GM12878 (cell line): ENCODE data around the gene TEKT5. TPM values are rescaled to one million over a fixed set of nuclear protein-coding genes. Genes with fewer than 3 reads are reported as not detected.

Experiments
- ATAC-seq: fragments of 200-7000 bp; cut with Tn5 transposase; 3 replicates; pipeline ENCODE4 v1.9.1; 2020; ENCODE audit warnings: mild to moderate bottlenecking, moderate library complexity
- BruUV-seq: library from RNA; stranded (reverse); fragments of 400-500 nt; replicated peaks from 2 replicates; lab custom pipeline; 2021; lab: Mats Ljungman, UMichigan
- CTCF ChIA-PET: fragments of 300-600 bp; sonication (Branson Sonifier 250); formaldehyde crosslinking; extraction: SDS; loops from one replicate; lab custom pipeline; 2021; ENCODE audit warnings: inconsistent platforms; lab: Yijun Ruan, JAX
- POLR2A ChIA-PET: fragments of 350-600 bp; formaldehyde crosslinking; extraction: SDS; loops from one replicate; lab custom pipeline; 2021; ENCODE audit warnings: inconsistent platforms; lab: Charles Lee
- RAD21 ChIA-PET: fragments of 300-600 bp; sonication (Branson Sonifier 250); formaldehyde crosslinking; loops from one replicate; lab custom pipeline; 2023; ENCODE audit warnings: antibody characterized with exemption; ENCODE audit not compliant: unreplicated experiment; lab: Charles Lee
- SMC1A ChIA-PET: fragments of 300-600 bp; sonication (Branson Sonifier 250); formaldehyde crosslinking; loops from one replicate; lab custom pipeline; 2023; ENCODE audit not compliant: unreplicated experiment, uncharacterized antibody; lab: Charles Lee
- DNase-seq: peaks from one replicate; pipeline ENCODE4 v3.0.0-alpha.2; 2011; ENCODE audit warnings: low read depth, low spot score
- FAIRE-seq: peaks from 3 replicates; lab custom pipeline; 2011; peaks lifted over from hg19 to GRCh38; lab: Jason Lieb, UNC
- H2AFZ ChIP-seq: 2 replicates; pipeline ENCODE4 v1.6.0; 2011; ENCODE audit warnings: low read depth, low read length, control low read depth; ENCODE audit not compliant: control insufficient read depth
- H3K27ac ChIP-seq: 2 replicates; pipeline ENCODE4 v1.5.1; 2011; ENCODE audit warnings: control low read depth; ENCODE audit not compliant: control insufficient read depth, insufficient read depth
- H3K27me3 ChIP-seq, 2 experiments: replicated peaks in 1 of 2; 2 replicates each; pipeline versions ENCODE4 v1.6.0 to v1.6.1; 2011; ENCODE audit warnings: low read length in 1 of 2; ENCODE audit not compliant: control insufficient read depth in 2 of 2, insufficient read depth in 2 of 2
- H3K36me3 ChIP-seq, 2 experiments: 2 replicates each; pipeline ENCODE4 v1.5.1; 2011; ENCODE audit warnings: low read length in 1 of 2; ENCODE audit not compliant: control insufficient read depth in 2 of 2, insufficient read depth in 2 of 2
- H3K4me1 ChIP-seq: 2 replicates; pipeline ENCODE4 v1.6.1; 2011; ENCODE audit warnings: mild to moderate bottlenecking, low read length, moderate library complexity, mixed read lengths; ENCODE audit not compliant: control insufficient read depth, insufficient read depth
- H3K4me2 ChIP-seq: 2 replicates; pipeline ENCODE4 v1.6.0; 2011; ENCODE audit warnings: control low read depth; ENCODE audit not compliant: control insufficient read depth, insufficient read depth
- H3K4me3 ChIP-seq: fragments of 200-600 bp; sonication (generic); 2 replicates; pipeline ENCODE4 v1.5.1; 2016
- H3K79me2 ChIP-seq: 2 replicates; pipeline ENCODE4 v1.6.0; 2011; ENCODE audit warnings: low read length; ENCODE audit not compliant: control insufficient read depth, insufficient read depth
- H3K9ac ChIP-seq: 2 replicates; pipeline ENCODE4 v1.8.0; 2011; ENCODE audit warnings: low read length, control low read depth, mixed read lengths; ENCODE audit not compliant: control insufficient read depth, insufficient read depth
- H3K9me3 ChIP-seq: replicated peaks from 3 replicates; pipeline ENCODE4 v1.5.1; 2011; ENCODE audit warnings: mild to moderate bottlenecking, low read length; ENCODE audit not compliant: control insufficient read depth, insufficient read depth
- H4K20me1 ChIP-seq: 2 replicates; pipeline ENCODE4 v1.6.0; 2011; ENCODE audit not compliant: control insufficient read depth, insufficient read depth
- RAD51 ChIP-seq: fragments of 450-650 bp; IDR thresholded peaks from 2 replicates; pipeline ENCODE4 v1.6.1; 2016; ENCODE audit warnings: moderate library complexity, mild to moderate bottlenecking, inconsistent platforms
- SRF ChIP-seq, 2 experiments: IDR thresholded peaks; 2 replicates each; pipeline ENCODE4 v1.6.1; 2011; ENCODE audit warnings: low read depth in 2 of 2, low read length in 2 of 2, mild to moderate bottlenecking in 1 of 2, moderate library complexity in 1 of 2
- ZNF592 ChIP-seq: fragments of 450-650 bp; IDR thresholded peaks from 2 replicates; pipeline ENCODE4 v1.6.1; 2017; ENCODE audit warnings: mild to moderate bottlenecking, moderate library complexity
- WGBS: methylation state at CpG from one replicate; pipeline ENCODE4 v1.1.6; 2016; ENCODE audit warnings: low lambda C conversion rate; ENCODE audit not compliant: insufficient replicate concordance, insufficient coverage; ENCODE audit errors: missing lambda C conversion rate; 5-methylcytosine and 5-hydroxymethylcytosine counted together
- in situ Hi-C: fragments of 300-500 bp; cut with MboI; formaldehyde crosslinking; loops from 9 replicates; pipeline ENCODE4 v1.14.3; 2018; ENCODE audit warnings: mixed read lengths
- intact Hi-C: fragments of 100-400 bp; cut with micrococcal nuclease; formaldehyde crosslinking; loops from one replicate; pipeline ENCODE4 v1.14.2; 2022; ENCODE audit not compliant: unreplicated experiment
- polyA plus RNA-seq, 11 experiments: library from polyadenylated mRNA; depleted of rRNA in 4 of 11; unstranded in 6 of 11; stranded (reverse) in 5 of 11; fragments of >200 nt; fragmentation: Nextera tagmentation in 4 of 11; fragmentation: Illumina TruSeq in 1 of 11; extraction: Ambion mirVana in 4 of 11; extraction: Trizol in 1 of 11; gene quantifications; 1 replicate in 1 of 11; 2 replicates in 10 of 11; pipeline versions ENCODE4 v1.2.1 to v1.2.3, GENCODE V29; 2011 to 2016; ENCODE audit warnings: inconsistent platforms in 2 of 11, missing spikeins in 2 of 11, low read depth in 1 of 11
- total RNA-seq, 4 experiments: library from RNA; depleted of rRNA in 3 of 4; stranded (reverse); fragments of >200 nt in 3 of 4; fragmentation: Illumina TruSeq in 1 of 4; extraction: Trizol in 1 of 4; gene quantifications; 2 replicates each; pipeline versions ENCODE4 v1.2.1 to v1.2.3, GENCODE V29; 2013 to 2021

The TEKT5 gene
- total and polyA plus RNA-seq, 10 of the 15 experiments (the other 5 are each of a cell fraction or from before 2014, with no cell fraction given), result 0.19 to 2.2 (median 0.68) TPM; not detected in 1

GRCh38 chr16:10743610-10744369 lies 49.1 kb upstream of the TEKT5 start, which contains the start of gene NUBP1 (continued):
- no peak for TF ChIP-seq ZNF592

- H3K79me2 ChIP-seq, result peaks cover 4% of the 10 kb centered on the region
- intact Hi-C loops, result loop anchor here (1.0 kb wide), 1 partner anchor 32 kb away; no protein-coding TSS in a partner anchor
- H3K36me3 ChIP-seq, result peaks cover 1 to 4% of the 10 kb centered on the region in 2 experiments; a peak in 1 of 4 replicates
- 21% methylated on average over 5 of the region's 5 CpGs for WGBS
- ChIA-PET SMC1A (interaction anchor here (0.6 to 3.8 kb wide), 10 partner anchors 12 to 205 kb away, joined by 3 to 22 read pairs (median 6); partner anchors contain the start of genes CIITA and DEXI), POLR2A (interaction anchor here (0.6 to 2.6 kb wide), 9 partner anchors 10 to 199 kb away, joined by 3 to 19 read pairs (median 8); partner anchors contain the start of genes CIITA and DEXI), CTCF (interaction anchor here (1.4 to 1.6 kb wide), 3 partner anchors 8 to 168 kb away, joined by 3 to 4 read pairs (median 3); partner anchors contain the start of gene CIITA), RAD21 (interaction anchor here (0.7 to 4.0 kb wide), 11 partner anchors 11 to 198 kb away, joined by 3 to 52 read pairs (median 5); partner anchors contain the start of gene CIITA)
- H3K27me3 ChIP-seq, result no peaks in the 10 kb centered on the region
- BruUV-seq, result no TSS peak
- H3K4me1 ChIP-seq, result peaks cover 43% of the 10 kb centered on the region
- DNase-seq (no peak), FAIRE-seq (no peak), ATAC-seq (no peak)
- H3K9ac ChIP-seq, result peak overlapping the region; percentile 66
- no peaks in the 10 kb centered on the region for H4K20me1 ChIP-seq
- peak overlapping the region; percentile 78 for H2AFZ ChIP-seq
- no peaks in the 10 kb centered on the region for H3K9me3 ChIP-seq
- in situ Hi-C loops, result loop anchor here (5.0 kb wide), 3 partner anchors 134 to 431 kb away; partner anchors contain the start of gene CIITA
- peak overlapping the region; percentile 80 for H3K4me2 ChIP-seq
- TF ChIP-seq SRF (IDR thresholded peaks at IDR 0.05; ENCODE audit: low read depth in 2 of 2, low read length in 2 of 2) (no peak), RAD51 (peak; percentile 9; the same call in 1 of the 2 replicates)
- peak overlapping the region; percentile 67 for H3K4me3 ChIP-seq
- H3K27ac ChIP-seq, result peak overlapping the region; percentile 74
These were observed 48.5 kb upstream of the TEKT5 start for GRCh38 chr16:10743227-10743609.
